NCI-H1092 (cell line): ENCODE results near the gene GAD1.

Source experiments
- DNase-seq: peaks from one replicate; lab custom pipeline; 2025; lab: John Stamatoyannopoulos, UW

The GAD1 gene

GRCh38 chr2:170896622-170897021 lies 79.9 kb downstream of the GAD1 start:
- DNase-seq: no peak

GRCh38 chr2:170897108-170897507 lies 80.4 kb downstream of the GAD1 start:
- DNase-seq: no peak

- DNase-seq: no peak
Measured at GRCh38 chr2:170905864-170906263, 89.2 kb downstream of the GAD1 start.
